GM18508 (cell line): ENCODE results near the gene PPP2R2B.
"Not testable (repeated sequence)": the region's sequence is repeated elsewhere in the genome, so short reads cannot be mapped to it uniquely, and the experiment has no call there.

Source experiments
- ATAC-seq: cut with Tn5 transposase; IDR thresholded peaks from one replicate; pipeline ENCODE4 v1.9.1; 2021; ENCODE audit warnings: moderate number of reproducible peaks; ENCODE audit not compliant: insufficient read depth, unreplicated experiment

The PPP2R2B gene

GRCh38 chr5:146753641-146754040 lies 124.9 kb downstream of the PPP2R2B start:
- ATAC-seq = no peak

- peak; percentile 99 for ATAC-seq
These were observed 126.7 kb downstream of the PPP2R2B start for GRCh38 chr5:146751781-146752401.

GRCh38 chr5:146751054-146751453 lies 127.5 kb downstream of the PPP2R2B start:
- ATAC-seq = no peak

GRCh38 chr5:146748533-146748932 lies 130.0 kb downstream of the PPP2R2B start:
- no peak for ATAC-seq

- ATAC-seq = no peak
These were observed 132.5 kb downstream of the PPP2R2B start for GRCh38 chr5:146745931-146746577.

GRCh38 chr5:146744068-146744745 lies 134.3 kb downstream of the PPP2R2B start:
- ATAC-seq = no peak

GRCh38 chr5:146734936-146735577 lies 143.5 kb downstream of the PPP2R2B start:
- ATAC-seq = no peak

- no peak for ATAC-seq
These were observed 145.6 kb downstream of the PPP2R2B start for GRCh38 chr5:146732962-146733361.

GRCh38 chr5:146731909-146732659 lies 146.5 kb downstream of the PPP2R2B start:
- no peak for ATAC-seq

GRCh38 chr5:146728746-146729145 lies 149.8 kb downstream of the PPP2R2B start:
- ATAC-seq = not testable (repeated sequence)

GRCh38 chr5:146726891-146727290 lies 151.7 kb downstream of the PPP2R2B start:
- ATAC-seq = no peak

- no peak for ATAC-seq
These were observed 152.5 kb downstream of the PPP2R2B start for GRCh38 chr5:146726020-146726419.

- no peak for ATAC-seq
These were observed 153.5 kb downstream of the PPP2R2B start for GRCh38 chr5:146725025-146725424.

- no peak for ATAC-seq
These were observed 156.2 kb downstream of the PPP2R2B start for GRCh38 chr5:146722361-146722779.

- no peak for ATAC-seq
These were observed 157.3 kb downstream of the PPP2R2B start for GRCh38 chr5:146721073-146721815.

- no peak for ATAC-seq
These were observed 158.4 kb downstream of the PPP2R2B start for GRCh38 chr5:146720107-146720506.

- no peak for ATAC-seq
These were observed 159.4 kb downstream of the PPP2R2B start for GRCh38 chr5:146719179-146719578.

- ATAC-seq = no peak
These were observed 159.9 kb downstream of the PPP2R2B start for GRCh38 chr5:146718609-146719008.

GRCh38 chr5:146717951-146718350 lies 160.6 kb downstream of the PPP2R2B start:
- ATAC-seq = no peak

GRCh38 chr5:146716636-146717035 lies 161.9 kb downstream of the PPP2R2B start:
- ATAC-seq = no peak
